ENCODE data around the gene SHISA3.

The SHISA3 gene

DNA sequence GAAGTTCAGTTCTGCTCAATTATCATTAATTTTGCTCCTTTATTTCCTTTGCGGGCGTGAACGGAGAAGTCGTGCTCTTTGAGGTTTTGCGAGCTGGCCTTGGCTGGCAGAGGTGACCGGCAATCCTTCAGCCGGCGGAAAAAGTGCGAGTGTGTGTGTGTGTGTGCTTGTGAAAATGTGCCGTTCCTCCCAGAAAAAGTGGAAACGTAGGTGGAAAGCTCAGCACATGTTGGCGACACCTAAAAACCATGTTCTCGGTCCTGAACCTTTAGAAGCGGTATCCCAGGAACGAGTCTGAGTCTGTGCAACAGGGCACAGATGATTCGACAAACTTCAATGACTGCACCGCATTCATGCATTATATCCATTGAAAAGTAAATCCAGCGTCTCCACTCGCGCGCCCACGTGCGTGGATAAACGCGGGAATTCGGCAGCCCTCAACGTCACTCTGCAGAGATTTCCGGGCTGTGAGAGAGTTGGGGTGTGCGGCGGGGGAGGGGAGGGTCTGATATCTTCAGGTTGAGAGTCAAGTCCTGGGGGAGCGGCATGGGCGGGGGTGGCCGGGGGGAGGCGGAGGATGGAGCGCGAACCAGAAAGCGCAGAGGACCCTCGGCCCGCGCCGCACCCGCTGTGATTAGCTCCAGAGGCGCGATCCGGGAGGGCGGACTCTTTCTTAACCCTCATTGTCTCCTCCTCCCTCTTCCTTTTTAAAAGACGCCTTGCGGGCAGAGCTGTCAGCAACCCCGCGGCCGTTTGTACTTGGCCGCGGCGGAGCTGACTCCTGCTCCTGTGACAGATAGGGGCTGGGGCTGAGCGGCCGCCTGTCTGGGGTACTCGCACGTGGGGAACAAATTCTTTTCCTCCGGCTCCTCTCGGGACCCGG lies at the start of gene SHISA3:
SHISA3 (plus strand) TSS at position 737 of the 883 bp plus-strand sequence. CDS start 569 bp downstream, outside the sequence.
- Mint-ChIP-seq H3K9me3 (no peaks in the 10 kb centered on the region), H3K36me3 (no peaks in the 10 kb centered on the region), H3K27ac (no peak within 1 kb of the TSS), H3K4me1 (peaks cover 31% of the 10 kb centered on the region), H3K4me3 (peak within 1 kb of the TSS; percentile 67)
- DNase-seq (ENCODE audit: low spot score in 2 of 2) (no peak), ATAC-seq (peak; percentile 57)

DNA sequence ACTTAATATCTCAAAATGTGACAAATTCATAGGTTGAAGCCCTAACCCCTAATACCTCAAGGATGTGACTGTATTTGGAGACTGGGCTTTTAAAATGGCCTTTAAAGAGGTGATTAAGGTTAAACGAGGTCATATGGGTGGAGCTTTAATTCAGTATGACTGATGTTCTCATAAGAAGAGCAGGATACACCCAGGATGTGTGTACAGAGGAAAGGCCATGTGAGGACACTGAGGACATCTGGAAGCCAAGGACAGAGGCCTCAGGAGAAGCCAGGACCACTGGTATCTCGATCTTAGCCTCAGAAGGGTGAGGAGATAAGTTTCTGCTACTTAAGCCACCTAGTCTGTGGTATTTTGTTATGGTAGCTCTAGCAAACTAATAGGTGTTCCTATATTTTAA lies 49.0 kb upstream of the SHISA3 start:
- no peak overlapping the region for H3K27ac Mint-ChIP-seq
- no peaks in the 10 kb centered on the region for H3K4me1 Mint-ChIP-seq
- ATAC-seq (no peak), DNase-seq (ENCODE audit: low spot score in 2 of 2) (no peak)
- no peaks in the 10 kb centered on the region for H3K36me3 Mint-ChIP-seq
- H3K4me3 Mint-ChIP-seq: no peak overlapping the region
- H3K9me3 Mint-ChIP-seq: no peaks in the 10 kb centered on the region

DNA sequence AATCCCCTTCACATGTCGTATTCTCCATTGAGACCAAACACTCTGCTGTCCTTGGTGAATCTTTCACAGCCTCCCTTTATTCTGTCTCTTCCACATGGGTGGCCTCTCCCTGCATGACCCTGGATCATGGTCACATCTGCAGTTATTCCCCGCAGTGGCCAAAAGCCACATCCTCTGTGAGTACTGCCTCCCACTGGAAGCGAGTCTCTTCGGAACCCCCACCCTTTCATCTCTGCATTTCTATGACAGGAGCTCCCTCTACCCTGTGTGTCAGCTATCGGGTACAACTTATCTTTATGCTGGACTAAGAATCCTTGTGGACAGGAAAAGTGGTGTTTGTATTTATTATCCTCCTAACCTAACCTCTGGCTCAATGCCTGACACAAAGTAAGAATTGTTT lies 48.6 kb upstream of the SHISA3 start:
- DNase-seq (ENCODE audit: low spot score in 2 of 2) (no peak), ATAC-seq (no peak)
- H3K27ac Mint-ChIP-seq: no peak overlapping the region
- H3K9me3 Mint-ChIP-seq: no peaks in the 10 kb centered on the region
- no peak overlapping the region for H3K4me3 Mint-ChIP-seq
- H3K36me3 Mint-ChIP-seq: no peaks in the 10 kb centered on the region
- no peaks in the 10 kb centered on the region for H3K4me1 Mint-ChIP-seq

DNA sequence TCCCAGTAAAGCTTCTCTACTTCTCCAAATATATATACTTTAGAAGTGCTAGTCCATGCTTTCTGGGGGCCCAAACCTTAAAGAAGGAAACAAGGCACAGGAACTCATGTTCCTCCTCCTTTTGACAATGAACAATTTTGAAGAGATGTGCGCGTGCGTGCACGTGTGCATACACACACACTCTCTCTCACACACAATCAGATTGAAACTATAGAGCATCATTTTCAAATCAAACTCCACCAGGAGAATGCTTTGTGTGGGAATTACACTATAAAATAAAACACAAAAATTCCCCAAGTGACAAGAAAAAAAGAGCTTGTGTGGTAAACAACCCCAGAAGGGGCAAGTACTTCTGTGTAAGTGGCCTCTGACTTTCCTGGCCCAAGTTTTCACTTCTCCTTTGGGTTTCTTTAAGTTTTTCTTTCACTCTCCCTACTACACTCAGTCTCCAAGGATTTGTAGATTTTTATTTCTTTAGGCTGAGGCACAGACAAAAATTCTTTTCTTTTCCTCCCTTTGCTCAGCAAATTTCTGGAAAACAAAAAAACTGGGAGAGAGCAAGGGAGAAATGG lies 46.6 kb upstream of the SHISA3 start:
- Mint-ChIP-seq H3K4me3 (no peak overlapping the region), H3K36me3 (no peaks in the 10 kb centered on the region), H3K9me3 (no peaks in the 10 kb centered on the region), H3K27ac (no peak overlapping the region), H3K4me1 (no peaks in the 10 kb centered on the region)
- ATAC-seq (no peak), DNase-seq (ENCODE audit: low spot score in 2 of 2) (no peak)

DNA sequence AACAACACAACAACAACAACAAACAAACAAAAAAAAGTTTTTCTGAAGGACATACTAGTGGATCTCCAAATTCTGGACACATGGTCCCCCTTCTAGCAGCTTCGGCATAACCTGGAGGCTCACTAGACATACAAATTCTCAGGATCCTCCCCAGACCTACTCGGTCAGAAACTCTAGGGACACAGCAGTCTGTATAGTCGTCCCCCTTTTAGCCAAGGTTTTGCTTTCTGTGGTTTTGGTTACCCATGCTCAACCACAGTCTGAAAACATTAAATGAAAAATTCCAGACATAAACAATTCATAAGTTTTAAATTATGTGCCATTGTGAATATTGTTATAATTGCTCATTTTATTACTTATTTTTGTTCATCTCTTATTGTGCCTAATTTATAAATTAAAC lies 45.2 kb upstream of the SHISA3 start:
- DNase-seq (ENCODE audit: low spot score in 2 of 2) (no peak), ATAC-seq (no peak)
- H3K4me1 Mint-ChIP-seq: peaks cover 5% of the 10 kb centered on the region
- H3K9me3 Mint-ChIP-seq: no peaks in the 10 kb centered on the region
- H3K36me3 Mint-ChIP-seq: no peaks in the 10 kb centered on the region
- H3K27ac Mint-ChIP-seq: no peak overlapping the region
- no peak overlapping the region for H3K4me3 Mint-ChIP-seq

DNA sequence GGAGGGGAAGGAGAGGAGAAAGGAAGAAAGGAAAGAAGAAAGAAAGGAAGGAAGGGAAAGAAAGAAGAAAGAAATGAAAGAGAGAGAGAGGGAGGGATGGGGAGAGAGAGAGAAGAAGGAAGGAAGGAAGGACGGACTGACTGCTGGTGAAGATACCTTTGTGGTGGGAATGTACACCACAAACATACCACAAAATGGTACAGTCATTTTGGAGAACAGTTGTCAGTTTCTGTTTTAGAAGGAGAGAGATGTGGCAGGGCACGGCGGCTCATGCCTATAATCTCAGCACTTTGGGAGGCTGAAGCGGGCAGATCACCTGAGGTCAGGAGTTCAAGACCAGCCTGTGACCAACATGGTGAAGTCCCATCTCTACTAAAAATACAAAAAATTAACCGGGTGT lies 40.0 kb upstream of the SHISA3 start:
- Mint-ChIP-seq H3K4me3 (no peak overlapping the region), H3K9me3 (no peaks in the 10 kb centered on the region), H3K4me1 (peaks cover 10% of the 10 kb centered on the region), H3K27ac (no peak overlapping the region), H3K36me3 (no peaks in the 10 kb centered on the region)
- ATAC-seq: peak; percentile 63
- no peak for DNase-seq (ENCODE audit: low spot score in 2 of 2)

DNA sequence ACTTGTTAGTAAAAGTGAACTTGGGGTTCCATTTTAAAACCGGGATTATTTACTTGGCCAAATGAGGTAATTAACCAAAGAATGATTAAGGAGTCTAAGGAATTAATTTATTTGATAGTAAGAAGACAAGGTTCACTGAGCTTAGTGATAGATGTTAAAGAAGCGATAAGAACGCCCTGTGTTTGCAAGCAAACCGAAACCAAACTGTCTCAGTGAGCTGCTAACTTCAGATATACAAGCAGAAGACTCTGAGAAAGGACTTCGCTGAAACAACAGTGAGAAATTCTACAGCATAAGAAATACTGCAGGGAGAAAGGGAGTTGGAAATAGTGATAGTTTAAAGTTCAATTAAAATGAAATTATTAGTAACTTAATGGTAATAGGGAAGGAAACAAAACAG lies 37.6 kb upstream of the SHISA3 start:
- Mint-ChIP-seq H3K4me3 (no peak overlapping the region), H3K27ac (no peak overlapping the region), H3K9me3 (no peaks in the 10 kb centered on the region), H3K4me1 (peaks cover 10% of the 10 kb centered on the region), H3K36me3 (no peaks in the 10 kb centered on the region)
- no peak for DNase-seq (ENCODE audit: low spot score in 2 of 2)
- ATAC-seq: no peak

DNA sequence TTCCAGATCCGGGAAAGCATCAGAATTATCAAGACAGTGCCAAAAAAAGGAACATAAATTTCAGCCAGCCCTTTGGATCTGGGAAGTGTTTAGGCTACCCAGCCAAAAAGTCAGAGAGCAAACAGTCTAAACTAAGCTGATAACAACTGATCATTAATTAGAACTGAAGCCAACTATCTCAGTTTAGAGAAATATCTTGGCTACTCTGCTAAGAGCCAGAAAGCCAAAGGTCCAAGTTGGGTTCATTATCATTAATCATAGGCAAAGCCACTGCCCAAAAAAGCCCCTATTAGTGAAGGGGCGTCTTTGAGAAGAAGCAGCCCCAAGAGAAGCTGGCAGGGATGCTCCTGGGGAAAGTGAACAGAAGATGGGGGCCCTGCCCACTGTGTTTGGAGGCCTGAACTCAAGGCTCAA lies 37.0 kb upstream of the SHISA3 start:
- peaks cover 10% of the 10 kb centered on the region for H3K4me1 Mint-ChIP-seq
- no peak for DNase-seq (ENCODE audit: low spot score in 2 of 2)
- H3K9me3 Mint-ChIP-seq: no peaks in the 10 kb centered on the region
- ATAC-seq: no peak
- no peaks in the 10 kb centered on the region for H3K36me3 Mint-ChIP-seq
- no peak overlapping the region for H3K27ac Mint-ChIP-seq
- no peak overlapping the region for H3K4me3 Mint-ChIP-seq

DNA sequence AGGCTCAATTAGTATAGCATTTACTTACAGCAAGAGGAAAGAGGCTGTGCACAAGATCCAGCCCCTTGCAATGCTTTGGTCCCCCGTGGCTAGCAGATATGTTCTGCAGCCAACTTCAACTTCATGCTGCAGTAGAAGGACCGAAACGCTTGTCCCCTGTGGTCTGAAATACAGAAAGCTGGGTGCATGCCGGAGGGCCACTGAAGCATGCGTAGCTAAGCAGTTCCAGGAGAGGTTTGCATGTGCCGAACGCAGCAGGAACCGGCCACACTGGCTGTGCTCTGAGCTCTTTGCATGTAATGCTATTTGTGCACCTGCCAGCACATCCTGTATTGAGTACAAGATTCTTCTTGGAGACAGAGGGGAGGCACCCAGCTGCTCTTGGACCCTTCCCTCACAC lies 35.8 kb upstream of the SHISA3 start:
- no peaks in the 10 kb centered on the region for H3K36me3 Mint-ChIP-seq

DNA sequence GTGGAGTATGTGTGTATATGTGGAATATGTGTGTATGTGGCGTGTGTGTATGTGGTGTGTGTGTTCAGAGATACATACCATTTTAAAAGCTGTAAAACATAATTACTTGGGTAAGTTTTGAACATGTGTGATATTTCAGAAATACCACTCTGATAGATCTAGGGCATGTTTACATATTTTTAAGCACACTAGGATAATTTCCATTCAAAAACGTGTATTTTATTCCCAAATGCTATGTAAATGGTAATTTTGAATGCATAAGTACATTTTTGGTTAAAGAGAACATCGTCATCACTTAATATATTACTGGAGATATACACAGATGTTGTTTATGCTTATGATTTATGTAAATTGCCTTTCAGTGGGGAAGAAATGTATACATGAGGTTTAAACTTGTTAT lies 34.7 kb upstream of the SHISA3 start:
- H3K27ac Mint-ChIP-seq: no peak overlapping the region
- no peaks in the 10 kb centered on the region for H3K36me3 Mint-ChIP-seq
- H3K4me3 Mint-ChIP-seq: no peak overlapping the region
- ATAC-seq (no peak), DNase-seq (ENCODE audit: low spot score in 2 of 2) (no peak)
- H3K9me3 Mint-ChIP-seq: no peaks in the 10 kb centered on the region
- H3K4me1 Mint-ChIP-seq: no peaks in the 10 kb centered on the region

More for the DNA sequence above, 35.8 kb upstream of the SHISA3 start:
- ATAC-seq (no peak), DNase-seq (ENCODE audit: low spot score in 2 of 2) (no peak)
- H3K4me1 Mint-ChIP-seq: peaks cover 10% of the 10 kb centered on the region
- no peaks in the 10 kb centered on the region for H3K9me3 Mint-ChIP-seq
- H3K4me3 Mint-ChIP-seq: no peak overlapping the region
- no peak overlapping the region for H3K27ac Mint-ChIP-seq

DNA sequence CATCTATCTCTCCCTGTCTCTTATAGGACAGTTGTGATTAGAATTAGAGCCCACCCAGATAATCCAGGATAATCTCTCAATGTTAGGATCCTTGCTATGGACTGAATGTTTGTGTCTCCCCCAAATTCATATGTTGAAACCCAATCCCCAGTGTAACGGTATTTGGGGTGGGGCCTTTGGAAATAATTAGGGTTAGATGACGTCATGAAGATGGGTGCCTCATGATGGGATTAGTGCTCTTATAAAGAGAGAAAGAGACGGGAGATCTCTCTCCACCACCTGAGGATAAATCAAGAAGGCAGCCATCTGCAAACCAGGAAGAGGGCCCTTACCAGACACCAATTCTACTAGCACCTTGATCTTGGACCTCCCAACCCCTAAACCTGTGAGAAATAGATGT lies 33.7 kb upstream of the SHISA3 start:
- H3K4me3 Mint-ChIP-seq: no peak overlapping the region
- H3K27ac Mint-ChIP-seq: no peak overlapping the region
- H3K4me1 Mint-ChIP-seq: no peaks in the 10 kb centered on the region
- DNase-seq (ENCODE audit: low spot score in 2 of 2) (no peak), ATAC-seq (no peak)
- no peaks in the 10 kb centered on the region for H3K9me3 Mint-ChIP-seq
- H3K36me3 Mint-ChIP-seq: no peaks in the 10 kb centered on the region

DNA sequence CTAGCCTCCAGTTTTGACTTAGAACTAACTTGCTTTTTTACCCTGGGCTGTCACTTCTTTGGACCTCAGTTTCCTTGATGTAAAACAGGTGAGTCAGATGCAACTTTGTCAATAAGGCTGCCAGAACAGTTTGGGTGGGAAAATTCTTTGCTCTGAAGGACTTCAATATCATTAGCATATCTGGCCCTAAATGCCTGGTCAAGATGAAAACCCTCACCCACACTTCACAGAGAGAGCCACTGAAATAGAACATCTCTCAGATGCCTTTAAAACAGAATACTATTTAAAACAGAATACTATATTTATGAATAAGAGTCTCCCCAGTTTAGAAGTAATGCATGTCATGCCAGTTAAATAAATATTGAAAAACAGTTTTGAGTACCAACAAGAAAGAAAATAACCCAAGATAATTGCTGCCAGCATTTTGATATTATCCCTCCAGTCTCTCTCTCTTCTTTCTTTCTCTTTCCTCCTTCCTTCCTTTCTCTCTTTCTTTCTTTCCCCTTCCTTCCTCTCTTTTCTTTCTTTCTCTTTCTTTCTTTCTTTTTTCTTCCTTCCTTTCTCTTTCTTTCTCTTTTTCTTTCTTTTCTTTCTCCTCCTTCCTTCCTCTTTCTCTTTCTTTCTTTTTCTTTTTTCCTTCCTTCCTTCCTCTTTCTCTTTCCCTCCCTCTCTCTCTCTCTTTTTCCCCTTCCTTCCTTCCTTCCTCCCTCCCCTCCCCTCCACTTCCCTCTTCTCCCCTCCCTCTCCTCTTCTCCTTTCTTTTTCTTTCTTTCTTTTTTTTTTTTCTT lies 32.8 kb upstream of the SHISA3 start:
- Mint-ChIP-seq H3K9me3 (no peaks in the 10 kb centered on the region), H3K27ac (no peak overlapping the region), H3K4me3 (no peak overlapping the region), H3K36me3 (no peaks in the 10 kb centered on the region), H3K4me1 (no peaks in the 10 kb centered on the region)
- DNase-seq (ENCODE audit: low spot score in 2 of 2) (no peak), ATAC-seq (no peak)

DNA sequence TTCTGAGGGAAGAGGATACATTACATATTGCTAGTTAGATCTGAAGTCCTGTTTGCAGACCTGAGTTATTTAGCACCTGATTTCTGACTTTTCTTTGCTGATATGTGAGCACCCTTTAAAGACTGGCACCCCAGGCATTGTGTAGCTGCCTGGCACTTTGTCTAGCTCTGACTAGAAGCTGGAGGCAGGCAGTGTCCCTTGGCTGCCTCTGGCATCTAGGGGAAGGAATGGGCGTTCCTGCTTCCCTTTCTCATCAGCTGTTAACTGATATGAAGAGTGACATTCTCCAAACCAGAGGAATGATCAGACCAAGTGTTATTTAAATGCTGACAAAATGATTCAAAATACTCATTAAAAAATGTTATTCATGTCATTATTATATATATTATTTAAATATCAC lies 30.3 kb upstream of the SHISA3 start:
- Mint-ChIP-seq H3K27ac (no peak overlapping the region), H3K36me3 (no peaks in the 10 kb centered on the region), H3K9me3 (no peaks in the 10 kb centered on the region), H3K4me3 (no peak overlapping the region), H3K4me1 (no peaks in the 10 kb centered on the region)
- ATAC-seq: no peak
- no peak for DNase-seq (ENCODE audit: low spot score in 2 of 2)

DNA sequence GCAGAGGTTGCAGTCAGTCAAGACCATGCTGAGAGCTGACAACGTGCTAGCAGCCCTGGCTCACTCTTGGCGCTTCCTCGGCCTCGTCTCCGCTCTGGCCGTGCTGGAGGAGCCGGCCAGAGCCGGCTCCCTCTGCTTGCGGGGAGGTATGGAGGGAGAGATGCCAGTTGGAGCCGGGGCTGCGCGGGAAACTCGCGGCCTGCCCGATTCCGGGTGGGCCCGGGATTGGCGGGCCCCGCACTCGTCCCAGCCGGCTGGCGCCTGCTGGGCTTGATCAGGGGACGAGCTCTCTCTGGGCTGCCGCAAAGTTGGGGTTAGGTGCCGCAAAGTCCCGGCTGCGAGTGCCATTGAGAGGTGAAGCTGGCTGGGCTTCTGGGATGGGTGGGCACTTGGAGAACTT lies 27.8 kb upstream of the SHISA3 start:
- Mint-ChIP-seq H3K4me1 (no peaks in the 10 kb centered on the region), H3K4me3 (no peak overlapping the region), H3K27ac (no peak overlapping the region), H3K9me3 (no peaks in the 10 kb centered on the region), H3K36me3 (no peaks in the 10 kb centered on the region)
- ATAC-seq: no peak
- DNase-seq (ENCODE audit: low spot score in 2 of 2): no peak

DNA sequence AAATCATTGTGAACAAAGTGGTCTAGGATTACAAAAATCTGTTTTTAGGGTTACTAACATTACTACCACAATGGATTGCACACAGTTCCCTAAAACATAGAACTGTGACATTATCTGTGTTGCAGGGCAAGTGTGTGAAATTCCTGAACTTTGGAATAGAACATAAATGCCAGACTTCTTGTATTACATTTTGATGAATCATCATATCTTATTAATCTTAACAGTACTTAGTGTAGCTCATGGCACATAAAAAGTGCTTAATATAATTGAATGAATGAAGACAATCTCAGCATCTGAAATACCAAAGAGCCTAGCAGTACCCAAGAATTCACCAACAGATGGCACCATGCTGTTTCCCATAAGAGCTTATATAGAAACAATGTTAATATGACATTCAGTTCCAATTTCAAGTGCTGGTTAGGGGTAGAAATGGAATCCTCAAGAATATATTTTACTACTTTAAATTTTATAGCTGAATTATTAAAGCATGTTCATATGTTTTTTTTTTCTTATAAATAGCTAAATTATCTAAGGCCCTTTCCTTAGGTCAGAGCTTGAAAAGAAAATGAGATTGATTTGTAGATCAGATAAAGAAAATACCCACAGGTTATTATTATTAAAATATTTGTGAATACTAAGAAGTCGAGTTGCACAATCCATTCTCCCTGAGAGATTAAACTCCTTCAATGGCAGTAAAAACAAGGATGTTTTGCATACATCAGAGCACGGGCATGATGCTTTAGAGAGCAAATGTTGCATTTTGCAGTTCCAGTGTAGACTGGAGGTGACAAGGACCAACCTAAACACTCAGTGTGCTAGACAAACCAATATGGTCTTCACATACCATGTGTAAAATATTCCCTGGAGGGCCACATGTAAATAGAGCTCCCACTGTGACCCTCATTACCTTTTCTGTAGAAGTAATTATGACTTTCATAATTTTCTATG lies 25.7 kb upstream of the SHISA3 start:
- H3K9me3 Mint-ChIP-seq: no peaks in the 10 kb centered on the region
- DNase-seq (ENCODE audit: low spot score in 2 of 2) (no peak), ATAC-seq (no peak)
- H3K27ac Mint-ChIP-seq: no peak overlapping the region
- H3K4me1 Mint-ChIP-seq: no peaks in the 10 kb centered on the region
- no peak overlapping the region for H3K4me3 Mint-ChIP-seq
- H3K36me3 Mint-ChIP-seq: no peaks in the 10 kb centered on the region

All from stimulated activated effector memory CD8-positive, alpha-beta T cell treated with anti-CD3 and anti-CD28 coated beads, Interleukin-12 subunit alpha, Interleukin-12 subunit beta, amount 100 ng/mL, for 72 hours (primary cell).